Measurements from ENCODE around the gene FAM120A.
"Not testable (repeated sequence)": the region's sequence is repeated elsewhere in the genome, so short reads cannot be mapped to it uniquely, and the experiment has no call there.

Gene FAM120A

GRCh38 chr9:93434056-93434455, 17.4 kb upstream of the FAM120A start:
- ChIA-PET CTCF (no interaction called here), POLR2A (ENCODE audit: low non-redundant PET) (no interaction called here)
- H3K27ac ChIP-seq, result no peak overlapping the region
- TF ChIP-seq, protein P1, sequence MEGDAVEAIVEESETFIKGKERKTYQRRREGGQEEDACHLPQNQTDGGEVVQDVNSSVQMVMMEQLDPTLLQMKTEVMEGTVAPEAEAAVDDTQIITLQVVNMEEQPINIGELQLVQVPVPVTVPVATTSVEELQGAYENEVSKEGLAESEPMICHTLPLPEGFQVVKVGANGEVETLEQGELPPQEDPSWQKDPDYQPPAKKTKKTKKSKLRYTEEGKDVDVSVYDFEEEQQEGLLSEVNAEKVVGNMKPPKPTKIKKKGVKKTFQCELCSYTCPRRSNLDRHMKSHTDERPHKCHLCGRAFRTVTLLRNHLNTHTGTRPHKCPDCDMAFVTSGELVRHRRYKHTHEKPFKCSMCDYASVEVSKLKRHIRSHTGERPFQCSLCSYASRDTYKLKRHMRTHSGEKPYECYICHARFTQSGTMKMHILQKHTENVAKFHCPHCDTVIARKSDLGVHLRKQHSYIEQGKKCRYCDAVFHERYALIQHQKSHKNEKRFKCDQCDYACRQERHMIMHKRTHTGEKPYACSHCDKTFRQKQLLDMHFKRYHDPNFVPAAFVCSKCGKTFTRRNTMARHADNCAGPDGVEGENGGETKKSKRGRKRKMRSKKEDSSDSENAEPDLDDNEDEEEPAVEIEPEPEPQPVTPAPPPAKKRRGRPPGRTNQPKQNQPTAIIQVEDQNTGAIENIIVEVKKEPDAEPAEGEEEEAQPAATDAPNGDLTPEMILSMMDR (conservative IDR thresholded peaks at IDR 0.05; ENCODE audit: low read depth), result no peak
- no peak for DNase-seq (ENCODE audit: low spot score)

DNA sequence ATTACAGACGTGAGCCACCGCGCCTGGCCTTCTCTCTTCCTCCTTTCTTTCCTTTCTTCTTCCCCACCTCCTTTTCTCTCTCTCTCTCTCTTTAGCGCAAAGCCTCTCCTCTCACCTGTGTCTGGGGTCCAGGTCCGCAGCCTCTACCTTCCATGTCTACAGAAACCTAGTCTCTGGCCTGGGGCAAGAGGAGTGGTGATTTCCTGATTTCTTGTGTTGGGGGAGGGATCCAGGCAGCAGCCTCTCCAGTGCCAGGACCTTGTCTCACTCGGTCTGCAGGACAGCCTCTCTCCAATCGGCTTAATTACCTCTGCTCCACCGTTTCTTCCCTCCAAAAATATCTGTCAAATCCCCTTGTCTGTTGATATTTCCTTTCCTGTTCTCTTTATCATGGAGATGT, 16.1 kb upstream of the FAM120A start:
- TF ChIP-seq, protein P1 (conservative IDR thresholded peaks at IDR 0.05; ENCODE audit: low read depth), result no peak
- no peak overlapping the region for H3K27ac ChIP-seq
- CTCF ChIA-PET, result no interaction called here
- POLR2A ChIA-PET (ENCODE audit: low non-redundant PET), result no interaction called here
- DNase-seq (ENCODE audit: low spot score), result no peak

GRCh38 chr9:93436218-93436617, 15.3 kb upstream of the FAM120A start:
- POLR2A ChIA-PET (ENCODE audit: low non-redundant PET), result no interaction called here
- CTCF ChIA-PET, result interaction anchor here (0.9 kb wide), 1 partner anchor 130 kb away, joined by 4 read pairs; no protein-coding TSS in a partner anchor
- TF ChIP-seq, protein P1 (conservative IDR thresholded peaks at IDR 0.05; ENCODE audit: low read depth), result no peak
- H3K27ac ChIP-seq, result no peak overlapping the region
- DNase-seq (ENCODE audit: low spot score), result no peak

DNA sequence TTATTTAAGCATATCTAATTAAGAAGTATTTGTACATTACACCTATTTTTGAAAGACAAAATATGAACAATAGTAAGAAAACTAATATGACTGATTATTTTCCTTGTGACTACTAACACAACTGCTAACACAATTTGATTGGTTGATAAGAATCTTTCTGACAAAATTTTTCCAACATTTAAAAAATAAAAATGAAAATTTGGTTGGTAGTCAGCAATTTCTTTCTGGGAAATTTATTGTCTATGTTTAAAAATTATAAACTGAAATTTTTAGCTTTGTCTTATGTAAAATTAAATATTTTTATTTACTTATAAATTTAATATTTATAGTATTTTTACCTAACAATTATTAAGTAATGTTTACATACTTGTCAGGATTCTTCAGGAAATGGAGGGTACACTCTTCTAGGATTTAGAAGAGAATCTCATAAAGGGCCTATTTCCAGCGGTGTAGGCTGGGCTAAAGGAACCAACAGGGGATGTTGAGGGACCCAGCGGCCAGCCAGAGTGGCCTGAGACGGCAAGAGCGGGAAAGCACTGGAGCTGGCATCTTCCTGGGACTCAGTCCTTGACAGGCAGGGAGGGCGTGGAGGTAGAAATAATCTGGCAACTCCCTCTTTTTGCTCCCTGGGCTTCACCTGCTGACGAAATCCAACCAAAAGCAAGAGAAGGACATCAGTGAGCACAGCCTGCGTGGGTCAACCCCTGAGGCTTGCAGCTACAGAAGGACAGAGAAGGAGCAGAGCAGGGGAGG, 14.7 kb upstream of the FAM120A start:
- TF ChIP-seq, protein P1 (conservative IDR thresholded peaks at IDR 0.05; ENCODE audit: low read depth), result no peak
- DNase-seq (ENCODE audit: low spot score), result no peak
- CTCF ChIA-PET, result interaction anchor here (0.6 to 0.9 kb wide), 3 partner anchors 17 to 507 kb away, joined by 3 to 4 read pairs (median 3); partner anchors contain the start of gene FAM120AOS
- POLR2A ChIA-PET (ENCODE audit: low non-redundant PET), result no interaction called here
- no peak overlapping the region for H3K27ac ChIP-seq

DNA sequence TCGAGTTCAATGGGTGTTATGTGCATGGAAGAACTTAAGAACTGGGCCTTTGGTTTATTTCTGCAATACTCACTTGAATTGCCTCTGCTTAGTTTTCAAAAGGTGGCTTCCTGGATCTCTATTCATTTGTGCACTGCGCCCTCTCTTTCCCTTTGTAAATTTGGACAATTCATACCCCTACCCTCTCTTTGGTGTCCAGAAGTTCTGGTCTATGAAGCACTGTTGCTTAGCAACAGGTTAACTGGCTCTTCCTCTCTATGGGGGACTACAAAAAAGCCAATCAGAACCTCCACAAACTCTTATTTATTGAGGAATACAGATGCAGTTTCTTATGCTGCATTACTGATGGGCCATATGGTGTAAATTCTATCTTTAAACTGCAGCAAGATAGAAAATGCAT, 13.5 kb upstream of the FAM120A start:
- ChIA-PET POLR2A (ENCODE audit: low non-redundant PET) (no interaction called here), CTCF (no interaction called here)
- TF ChIP-seq, protein P1 (conservative IDR thresholded peaks at IDR 0.05; ENCODE audit: low read depth), result no peak
- DNase-seq (ENCODE audit: low spot score), result no peak
- no peak overlapping the region for H3K27ac ChIP-seq

DNA sequence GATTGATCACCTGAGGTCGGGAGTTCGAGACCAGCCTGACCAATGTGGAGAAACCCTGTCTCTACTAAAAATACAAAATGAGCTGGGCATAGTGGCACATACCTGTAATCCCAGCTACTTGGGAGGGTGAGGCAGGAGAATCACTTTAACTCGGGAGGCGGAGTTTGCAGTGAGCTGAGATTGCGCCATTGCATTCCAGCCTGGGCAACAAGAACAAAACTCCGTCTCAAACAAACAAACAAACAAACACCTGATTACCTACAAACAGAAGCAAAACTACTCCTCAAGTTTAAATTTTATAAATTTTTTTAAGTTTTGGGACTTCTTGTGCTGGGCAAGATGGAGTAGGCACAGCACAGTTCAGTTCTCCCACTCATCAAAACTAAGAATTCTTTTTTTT, 12.2 kb upstream of the FAM120A start:
- DNase-seq (ENCODE audit: low spot score); H3K27ac ChIP-seq; POLR2A ChIA-PET (ENCODE audit: low non-redundant PET); CTCF ChIA-PET: not testable (repeated sequence)

GRCh38 chr9:93440896-93441580, 10.4 kb upstream of the FAM120A start:
- H3K27ac ChIP-seq, result no peak overlapping the region
- POLR2A ChIA-PET (ENCODE audit: low non-redundant PET), result no interaction called here
- TF ChIP-seq, protein P1 (conservative IDR thresholded peaks at IDR 0.05; ENCODE audit: low read depth), result no peak
- CTCF ChIA-PET, result interaction anchor here (0.9 kb wide), 1 partner anchor 31 kb away, joined by 3 read pairs; no protein-coding TSS in a partner anchor
- no peak for DNase-seq (ENCODE audit: low spot score)
